ENCODE measurements around the gene IL1RAP. TPM values are rescaled to one million over a fixed set of nuclear protein-coding genes. Genes with fewer than 3 reads are reported as not detected.
A peak's percentile ranks its signal among the peaks of the same experiment; 100 is the strongest.
"Not testable (repeated sequence)": the region's sequence is repeated elsewhere in the genome, so short reads cannot be mapped to it uniquely, and the experiment has no call there.

The IL1RAP gene, protein sequence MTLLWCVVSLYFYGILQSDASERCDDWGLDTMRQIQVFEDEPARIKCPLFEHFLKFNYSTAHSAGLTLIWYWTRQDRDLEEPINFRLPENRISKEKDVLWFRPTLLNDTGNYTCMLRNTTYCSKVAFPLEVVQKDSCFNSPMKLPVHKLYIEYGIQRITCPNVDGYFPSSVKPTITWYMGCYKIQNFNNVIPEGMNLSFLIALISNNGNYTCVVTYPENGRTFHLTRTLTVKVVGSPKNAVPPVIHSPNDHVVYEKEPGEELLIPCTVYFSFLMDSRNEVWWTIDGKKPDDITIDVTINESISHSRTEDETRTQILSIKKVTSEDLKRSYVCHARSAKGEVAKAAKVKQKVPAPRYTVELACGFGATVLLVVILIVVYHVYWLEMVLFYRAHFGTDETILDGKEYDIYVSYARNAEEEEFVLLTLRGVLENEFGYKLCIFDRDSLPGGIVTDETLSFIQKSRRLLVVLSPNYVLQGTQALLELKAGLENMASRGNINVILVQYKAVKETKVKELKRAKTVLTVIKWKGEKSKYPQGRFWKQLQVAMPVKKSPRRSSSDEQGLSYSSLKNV
- 0.27 TPM in 1 of 2 replicates, not detected in the other for polyA plus RNA-seq (2014; cell fraction: cytosol; rRNA removed)
- polyA plus RNA-seq (2014; cell fraction: nucleus; rRNA removed) = 0.07 and 0.13 TPM in 2 replicates

DNA sequence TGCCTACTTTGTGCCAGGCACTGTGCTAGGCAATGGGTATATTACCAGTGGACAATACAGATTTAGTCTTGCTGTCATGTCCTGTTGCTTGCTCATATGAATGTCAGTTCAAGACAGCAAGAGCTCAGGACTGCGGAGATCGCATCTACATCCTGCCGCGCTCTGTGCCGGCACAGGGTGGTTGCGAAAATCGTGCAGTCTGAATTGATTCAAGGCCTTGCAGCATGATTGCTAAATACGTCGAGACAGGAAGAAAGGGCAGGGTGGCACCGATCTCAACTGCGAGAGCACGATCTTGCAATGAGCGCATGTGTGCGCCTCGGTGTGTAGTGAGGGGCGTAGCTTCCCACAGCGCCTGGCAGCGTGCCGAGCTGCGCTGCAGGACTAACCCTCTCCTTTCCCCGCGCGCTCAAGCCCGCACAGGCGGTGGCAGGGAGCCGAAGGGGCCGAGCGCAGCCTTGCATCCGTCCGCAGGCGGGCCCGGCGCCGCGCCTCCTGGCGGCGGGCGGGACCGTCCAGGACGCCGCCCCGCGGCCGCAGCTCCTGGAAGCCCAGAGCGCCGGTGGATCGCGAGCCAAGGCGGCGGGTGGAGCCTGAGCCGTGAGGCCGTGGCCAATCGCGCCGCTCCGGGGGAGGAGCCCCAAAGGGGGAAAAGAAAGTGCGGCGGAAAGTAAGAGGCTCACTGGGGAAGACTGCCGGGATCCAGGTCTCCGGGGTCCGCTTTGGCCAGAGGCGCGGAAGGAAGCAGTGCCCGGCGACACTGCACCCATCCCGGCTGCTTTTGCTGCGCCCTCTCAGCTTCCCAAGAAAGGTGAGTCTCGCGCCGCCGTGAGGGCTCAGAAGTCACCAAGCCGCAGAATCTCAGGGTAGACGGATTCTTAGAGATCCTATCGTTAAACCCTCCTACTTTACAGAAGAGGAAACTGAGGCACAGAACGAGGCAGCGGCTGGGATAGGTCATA is at the start of gene IL1RAP:
TSS of gene IL1RAP (plus strand) at position 677 of the 962 bp plus-strand sequence. CDS start 50,205 bp downstream, outside the sequence.
- DNase-seq (ENCODE audit: low spot score) = peak; percentile 72

DNA sequence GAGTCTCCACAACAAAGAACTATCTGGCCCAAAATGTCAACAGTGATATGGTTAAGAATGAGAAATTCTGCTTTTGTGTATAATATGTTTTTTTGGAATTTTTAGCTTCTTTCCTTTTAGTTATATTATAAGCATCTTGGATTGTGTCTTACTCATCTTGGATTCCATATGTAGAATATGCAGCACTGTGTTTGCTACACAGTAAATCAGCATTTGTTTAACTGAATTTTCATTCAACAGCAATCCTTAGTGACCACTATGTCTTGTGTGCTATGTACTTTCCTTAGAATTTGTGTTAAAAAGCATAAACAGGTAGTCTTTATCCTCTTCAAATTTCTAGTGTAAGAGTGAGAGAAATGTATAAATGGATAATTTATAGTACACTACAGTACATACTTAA is 46.0 kb upstream of the IL1RAP start:
- no peak for DNase-seq (ENCODE audit: low spot score)

DNA sequence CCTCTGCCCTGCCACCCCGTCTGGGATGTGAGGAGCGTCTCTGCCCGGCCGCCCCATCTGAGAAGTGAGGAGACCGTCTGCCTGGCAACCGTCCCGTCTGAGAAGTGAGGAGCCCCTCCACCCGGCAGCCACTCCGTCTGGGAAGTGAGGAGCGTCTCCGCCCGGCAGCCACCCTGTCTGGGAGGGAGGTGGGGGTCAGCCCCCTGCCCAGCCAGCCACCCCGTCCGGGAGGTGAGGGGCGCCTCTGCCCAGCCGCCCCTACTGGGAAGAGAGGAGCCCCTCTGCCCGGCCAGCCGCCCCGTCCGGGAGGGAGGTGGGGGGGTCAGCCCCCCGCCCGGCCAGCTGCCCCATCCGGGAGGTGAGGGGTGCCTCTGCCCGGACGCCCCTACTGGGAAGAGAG is 40.6 kb upstream of the IL1RAP start:
- DNase-seq (ENCODE audit: low spot score) = not testable (repeated sequence)

DNA sequence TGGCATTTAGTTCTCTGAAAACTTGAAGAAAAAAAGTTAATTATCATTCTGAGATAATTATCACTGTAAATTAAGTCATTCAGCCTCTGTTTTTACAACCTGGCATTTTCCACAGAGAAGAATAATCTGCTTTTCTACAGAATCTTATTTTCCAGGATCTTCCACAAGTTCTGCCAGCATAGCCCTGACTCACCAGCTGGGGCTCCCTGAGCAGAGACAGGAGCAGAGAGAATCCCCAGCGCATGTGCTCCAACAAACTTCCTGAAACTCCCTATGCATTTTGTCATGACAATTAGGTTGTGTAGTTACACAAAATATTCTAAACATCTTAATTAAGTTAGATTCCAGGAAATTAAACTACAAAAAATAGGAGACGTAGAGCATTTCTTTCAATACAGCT is 32.1 kb upstream of the IL1RAP start:
- DNase-seq (ENCODE audit: low spot score) = no peak

DNA sequence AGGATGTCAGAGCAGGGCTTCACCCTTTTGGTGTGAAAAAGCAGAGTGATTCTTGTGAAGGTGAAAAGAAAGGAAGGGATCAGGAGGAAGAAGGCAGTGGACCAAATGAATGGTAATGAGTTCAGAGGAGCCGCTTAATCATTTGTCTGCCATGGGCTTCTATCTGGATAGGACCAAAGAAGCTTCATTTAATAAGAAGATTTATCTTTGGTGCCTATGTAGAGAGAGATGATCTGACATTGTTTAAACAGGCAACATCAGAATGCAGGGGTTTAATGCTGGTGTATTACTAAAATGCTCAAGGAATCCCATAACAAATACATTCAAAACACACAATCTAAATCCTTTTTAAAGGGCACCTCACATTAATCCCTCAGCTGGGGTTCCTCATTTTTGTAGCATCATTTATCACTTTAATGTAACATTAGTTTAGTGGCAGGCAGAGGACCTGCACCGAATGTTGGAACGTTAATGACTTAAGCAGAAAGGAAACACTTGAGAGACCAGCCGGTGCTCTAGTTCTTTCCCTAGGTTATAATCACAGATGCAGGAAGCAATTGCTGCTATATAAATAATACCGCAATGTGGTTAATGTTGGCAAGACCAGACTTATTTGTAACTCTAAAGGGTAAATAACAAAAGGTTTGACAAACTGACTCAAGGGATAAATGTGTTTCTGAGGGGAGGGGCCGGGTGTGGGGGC is 27.9 kb upstream of the IL1RAP start:
- DNase-seq (ENCODE audit: low spot score) = no peak

DNA sequence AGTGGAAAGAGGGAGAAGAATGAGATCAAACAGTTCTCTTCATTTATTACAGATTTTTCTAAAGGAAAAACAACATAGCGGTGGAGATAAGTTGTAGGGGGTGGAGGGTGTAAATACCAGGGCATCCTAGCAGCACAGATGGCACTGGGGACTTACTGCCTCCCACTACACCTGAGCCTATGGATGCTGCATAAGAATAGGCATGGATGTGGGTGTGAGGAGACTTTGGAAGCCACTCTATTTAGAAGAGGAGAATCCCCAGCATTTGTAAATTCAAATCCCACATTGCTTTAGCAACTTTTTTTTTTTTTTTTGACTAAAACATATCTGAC is 27.4 kb upstream of the IL1RAP start:
- no peak for DNase-seq (ENCODE audit: low spot score)

DNA sequence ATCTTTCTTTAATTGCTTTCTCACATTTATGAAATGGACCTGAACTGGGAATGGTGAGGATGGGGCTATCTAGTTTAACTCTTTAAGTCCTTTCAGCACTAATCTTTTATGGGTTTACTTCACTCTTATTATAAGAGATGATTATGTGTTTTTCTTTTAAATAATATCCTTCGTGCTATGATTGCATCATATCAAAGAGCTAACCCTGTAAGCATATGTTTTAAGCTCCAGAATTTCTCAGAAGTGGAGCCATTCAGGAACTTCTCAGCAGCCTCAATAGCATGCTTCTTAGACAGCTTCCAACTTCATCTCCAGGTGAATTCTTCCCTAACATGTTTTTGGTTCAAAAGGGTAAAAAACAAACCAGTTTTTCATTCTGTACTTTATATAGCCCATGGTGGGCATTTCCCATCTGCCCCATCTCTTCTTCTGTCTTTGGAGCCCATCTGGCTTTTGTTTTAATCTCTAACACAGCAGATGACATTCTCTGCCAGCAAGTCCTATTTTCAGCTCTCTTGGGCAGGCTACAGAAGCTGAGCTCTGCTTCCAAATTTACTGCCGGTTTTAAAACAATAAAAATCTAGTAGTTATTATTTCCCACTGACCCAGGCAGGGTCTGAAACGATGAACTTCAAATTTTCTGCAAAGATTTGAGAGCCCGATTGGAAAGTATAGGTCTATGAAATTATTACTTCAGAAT is 26.8 kb upstream of the IL1RAP start:
- no peak for DNase-seq (ENCODE audit: low spot score)

DNA sequence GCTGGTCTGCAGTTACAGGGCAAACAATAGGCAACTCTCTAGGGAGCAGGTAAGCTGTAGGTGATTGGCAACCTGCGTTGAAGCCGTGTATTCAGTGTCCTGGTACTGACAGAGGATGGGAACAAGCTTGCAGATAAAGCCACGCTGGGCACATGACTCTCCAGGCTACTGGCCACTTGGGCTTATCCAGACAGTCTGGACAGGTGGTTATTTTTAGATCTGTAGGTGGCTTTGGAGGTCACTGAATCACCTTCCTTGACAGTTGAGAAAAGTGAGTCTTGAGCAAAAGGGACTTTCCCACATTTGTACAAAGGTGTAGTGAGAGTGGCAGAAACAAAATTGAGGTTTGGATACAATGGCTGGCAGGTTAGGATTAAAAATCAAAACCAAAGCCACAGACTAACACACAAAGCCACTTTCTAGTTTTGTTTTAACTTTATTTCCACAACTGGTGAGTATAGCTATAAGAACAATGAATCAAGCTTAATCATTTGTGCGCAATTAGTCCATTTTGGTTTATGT is 22.3 kb upstream of the IL1RAP start:
- DNase-seq (ENCODE audit: low spot score) = no peak

DNA sequence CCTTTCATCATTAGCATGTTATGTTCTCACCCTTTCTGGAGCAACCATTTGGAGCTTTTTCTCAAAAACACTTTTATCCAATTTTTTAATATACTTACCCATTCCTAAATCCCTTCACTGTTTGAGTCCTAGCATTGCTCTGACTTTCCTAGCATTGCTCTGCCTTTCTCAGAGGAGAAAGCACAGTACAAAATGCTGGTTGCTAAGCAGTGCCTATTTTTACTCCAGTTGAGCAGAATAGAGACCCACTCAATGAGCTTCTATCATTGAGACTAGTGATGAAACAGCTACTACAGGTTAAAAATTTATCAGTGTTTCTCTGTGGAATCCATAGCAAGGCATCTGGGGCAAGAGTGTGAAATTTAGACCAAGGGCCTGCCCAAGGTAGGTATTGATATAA is 21.8 kb upstream of the IL1RAP start:
- no peak for DNase-seq (ENCODE audit: low spot score)

DNA sequence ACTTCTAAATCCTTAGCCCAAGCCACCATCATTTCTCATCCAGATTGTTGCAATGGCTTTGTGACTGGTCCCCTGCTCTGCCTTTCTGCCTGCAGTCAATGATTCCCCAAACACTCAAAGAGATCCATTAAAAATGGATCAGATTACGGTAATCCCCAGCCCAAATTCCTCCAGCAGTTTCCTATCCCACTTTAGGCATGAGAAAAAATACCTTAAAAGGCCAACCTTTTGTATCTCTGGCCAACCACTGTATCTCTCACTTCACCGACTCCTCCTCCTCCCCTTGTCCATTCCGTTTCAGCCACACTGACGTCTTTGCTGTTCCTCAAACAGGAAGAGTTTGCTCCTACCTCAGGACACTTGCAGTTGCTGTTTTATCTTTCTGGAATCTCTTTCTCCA is 20.9 kb upstream of the IL1RAP start:
- no peak for DNase-seq (ENCODE audit: low spot score)

DNA sequence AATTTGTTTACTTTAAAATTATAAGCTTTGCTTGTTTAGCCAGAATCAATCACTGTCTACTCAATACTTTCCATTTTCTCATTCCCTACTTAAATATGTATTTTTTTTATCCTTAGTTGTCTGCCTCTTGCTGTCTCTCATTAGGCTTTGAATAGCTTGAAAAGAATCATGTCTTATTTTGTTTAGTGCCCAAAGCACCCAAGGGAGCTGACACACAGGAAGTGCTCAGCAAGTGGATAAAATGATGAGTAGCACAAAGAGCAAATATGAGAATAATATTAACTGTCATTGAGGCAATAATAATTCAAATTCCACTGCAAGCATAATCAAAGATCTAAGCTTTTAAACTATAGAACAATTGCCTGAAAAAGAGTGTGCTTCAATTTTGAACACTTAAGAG is 19.0 kb upstream of the IL1RAP start:
- DNase-seq (ENCODE audit: low spot score) = no peak

DNA sequence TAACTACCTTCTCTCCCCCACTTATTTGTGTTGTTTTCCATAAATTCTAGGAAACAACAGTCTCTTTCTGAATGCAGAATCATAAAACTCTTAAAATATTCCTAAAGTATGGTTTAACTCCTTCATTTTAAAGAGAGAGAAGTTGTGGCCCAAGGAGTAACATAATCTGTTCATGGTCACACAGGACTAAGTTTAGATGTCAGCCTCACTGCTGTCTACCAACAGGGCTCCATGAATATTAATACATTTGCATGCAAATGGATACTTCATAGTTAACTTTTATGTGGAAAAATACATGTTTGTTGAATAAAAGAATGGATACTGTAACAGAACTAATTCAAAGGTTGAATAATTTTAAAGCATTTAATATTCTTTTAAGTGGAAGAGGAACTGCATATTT is 18.5 kb upstream of the IL1RAP start:
- DNase-seq (ENCODE audit: low spot score) = no peak

DNA sequence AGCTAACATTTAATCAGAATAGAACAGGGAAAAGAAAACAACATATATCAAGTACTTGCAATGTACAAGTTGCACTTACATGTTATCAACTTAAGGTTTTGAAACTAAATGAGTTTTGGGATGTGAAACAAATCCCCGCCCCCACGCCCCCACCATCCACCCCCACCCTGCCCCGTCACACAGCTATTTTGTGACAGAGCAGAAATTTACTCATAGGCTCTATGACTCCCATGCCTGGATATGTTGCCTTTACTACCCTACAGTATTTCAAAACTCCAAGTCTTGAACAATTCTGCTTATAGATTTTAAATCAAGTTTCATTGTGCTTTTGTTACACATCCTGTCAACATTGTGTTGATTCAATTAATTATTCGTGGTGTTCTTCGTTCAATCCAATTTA is 18.1 kb upstream of the IL1RAP start:
- DNase-seq (ENCODE audit: low spot score) = no peak

DNA sequence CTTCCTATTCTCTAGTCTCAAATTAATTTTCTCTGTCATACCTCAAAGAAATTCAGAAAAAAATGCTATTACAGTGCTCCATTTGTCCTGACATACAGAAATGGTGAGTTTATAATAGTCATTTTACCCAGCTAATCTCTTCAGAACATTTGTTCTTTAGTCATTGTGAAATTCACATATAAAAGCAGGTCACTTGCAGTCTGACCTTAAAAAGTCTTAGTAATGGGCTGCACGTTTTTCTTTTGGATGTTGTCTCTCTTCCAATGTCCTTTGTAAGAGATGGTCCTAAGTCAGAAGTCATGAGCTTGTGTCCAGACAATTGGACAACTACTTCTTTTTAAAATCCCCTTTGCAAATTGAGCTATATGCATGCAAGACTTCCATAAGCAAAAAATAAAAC is 17.0 kb upstream of the IL1RAP start:
- no peak for DNase-seq (ENCODE audit: low spot score)

DNA sequence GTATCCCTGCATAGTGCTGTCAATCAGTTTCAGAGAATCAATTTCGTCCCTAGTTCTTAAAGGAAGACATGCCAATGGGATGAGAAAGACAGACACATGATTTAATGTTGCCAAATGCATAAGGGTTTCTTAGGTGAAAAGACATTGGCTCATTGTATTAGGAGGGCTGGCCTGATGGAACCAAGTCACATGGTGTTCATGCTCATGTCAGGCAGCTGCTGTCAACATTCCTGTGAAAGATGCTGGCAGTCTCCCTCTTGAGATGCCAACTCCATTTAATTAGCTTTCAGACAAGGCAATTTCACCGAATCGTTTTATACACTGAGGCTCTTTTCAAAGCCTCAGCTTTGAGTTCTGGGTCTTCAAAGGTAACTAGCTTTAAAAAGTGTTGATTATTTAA is 16.1 kb upstream of the IL1RAP start:
- no peak for DNase-seq (ENCODE audit: low spot score)

DNA sequence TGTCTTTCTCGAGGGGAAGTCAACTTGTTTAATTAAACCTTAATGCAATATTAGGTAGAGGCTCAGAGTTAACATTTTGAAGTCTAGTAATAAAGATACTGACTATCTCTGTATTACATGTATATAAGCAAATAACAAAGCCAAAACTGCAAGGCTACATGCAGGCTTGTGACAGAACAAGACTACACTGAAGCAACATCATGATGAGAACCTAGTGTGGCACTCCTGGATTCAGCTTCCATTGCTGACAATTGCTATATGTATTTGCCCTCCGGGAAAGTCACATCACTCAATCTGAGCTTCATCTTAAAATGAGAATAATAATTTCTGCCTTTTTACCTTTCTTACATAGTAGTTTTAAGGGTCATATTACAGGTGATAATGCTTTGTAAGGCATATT is 15.6 kb upstream of the IL1RAP start:
- no peak for DNase-seq (ENCODE audit: low spot score)

DNA sequence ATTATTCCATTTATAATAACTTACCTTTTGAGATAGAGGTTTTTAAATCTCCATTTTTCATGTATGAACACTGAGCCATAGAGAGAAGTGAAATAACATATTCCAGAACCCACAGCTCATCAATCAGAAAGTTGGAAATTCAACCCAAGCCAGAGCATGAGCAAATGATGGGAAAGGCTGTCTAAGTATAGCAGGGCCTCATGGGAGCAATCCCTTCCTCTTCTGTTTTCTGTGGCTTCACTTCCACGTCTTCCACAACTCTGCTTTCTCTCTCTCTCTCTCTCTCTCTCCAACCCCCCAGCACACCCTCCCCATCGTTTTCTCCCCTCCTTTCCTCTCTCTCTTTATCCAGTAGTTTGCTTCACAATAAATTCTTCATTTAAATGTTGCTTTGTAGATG is 14.8 kb upstream of the IL1RAP start:
- no peak for DNase-seq (ENCODE audit: low spot score)

DNA sequence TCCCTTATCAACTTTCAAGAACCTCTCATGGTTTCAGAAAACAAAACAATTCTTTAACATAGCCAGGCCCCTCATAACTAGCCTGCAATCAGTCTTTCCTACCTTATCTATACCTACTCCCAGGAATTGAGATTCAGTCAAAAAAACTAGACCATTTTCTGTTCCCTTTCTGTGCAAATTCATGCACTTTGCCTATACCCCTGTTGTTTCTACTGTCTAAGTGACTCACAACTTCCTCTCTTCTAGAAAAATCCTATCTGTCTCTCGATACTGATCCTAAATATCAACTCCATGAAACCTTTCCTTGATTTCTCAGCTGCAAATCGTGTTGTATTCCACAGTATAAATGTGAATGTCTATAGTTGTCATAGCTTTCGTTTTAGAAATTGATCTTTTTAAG is 10.9 kb upstream of the IL1RAP start:
- no peak for DNase-seq (ENCODE audit: low spot score)

DNA sequence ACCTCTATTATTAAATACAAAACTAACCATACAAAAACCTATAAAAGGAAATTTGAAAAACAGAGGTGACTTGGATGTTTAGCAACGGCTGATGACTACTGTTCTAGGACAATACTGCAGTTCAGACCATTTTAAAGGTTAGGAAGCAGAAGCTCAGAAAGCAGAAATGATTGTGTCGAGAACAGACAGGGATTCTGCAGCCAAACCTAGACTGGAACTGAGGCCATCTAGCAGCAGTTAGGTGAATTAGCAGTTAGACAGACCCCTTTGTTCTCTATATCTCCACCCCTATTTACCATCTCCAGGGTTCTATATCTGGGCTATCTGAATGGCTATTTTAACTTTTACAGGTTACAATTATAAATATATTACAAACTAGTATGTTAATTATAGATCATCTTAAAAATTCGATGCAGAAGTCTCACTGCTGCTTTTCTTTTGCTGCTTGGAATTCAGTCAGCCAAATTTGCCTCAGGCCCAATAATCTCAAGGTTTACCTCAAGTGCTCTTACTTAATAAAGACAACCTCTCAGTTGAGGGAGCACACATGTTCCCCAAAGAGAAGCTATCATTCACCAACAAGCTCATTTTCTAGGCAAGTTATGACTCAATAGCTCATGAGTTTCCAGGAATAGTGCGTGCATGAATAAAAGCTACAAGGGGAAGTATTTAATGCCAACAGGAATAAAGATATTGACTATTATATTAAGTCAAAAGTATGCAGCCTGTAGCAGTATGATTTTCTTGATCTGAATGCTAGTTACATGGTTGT is 9.3 kb upstream of the IL1RAP start:
- no peak for DNase-seq (ENCODE audit: low spot score)

All from SK-N-DZ (cell line).